ENCODE measurements around the gene TMEM270.

DNA sequence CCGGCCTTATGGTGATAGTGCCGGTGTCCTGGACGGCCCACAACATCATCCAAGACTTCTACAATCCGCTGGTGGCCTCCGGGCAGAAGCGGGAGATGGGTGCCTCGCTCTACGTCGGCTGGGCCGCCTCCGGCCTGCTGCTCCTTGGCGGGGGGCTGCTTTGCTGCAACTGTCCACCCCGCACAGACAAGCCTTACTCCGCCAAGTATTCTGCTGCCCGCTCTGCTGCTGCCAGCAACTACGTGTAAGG, 29.4 kb upstream of the TMEM270 start:
- TF ChIP-seq POLR2A (IDR thresholded peaks at IDR 0.05) (no peak), CTCF (IDR thresholded peaks at IDR 0.05) (no peak)
